ENCODE data around the gene LRP1B. TPM values are rescaled to one million over a fixed set of nuclear protein-coding genes. Genes with fewer than 3 reads are reported as not detected.

LRP1B gene
- total and polyA plus RNA-seq, 2 donors (not counting 1 experiment from before 2014, with no cell fraction given) = under 0.01 to 0.01 TPM

- H2AFZ ChIP-seq (ENCODE audit: low read length) = no peak overlapping the region
- H3K4me3 ChIP-seq (replicated peaks in 1 of 4; ENCODE audit: control extremely low read depth in 1 of 4, insufficient read depth in 1 of 4, low read depth in 3 of 4, low read length in 4 of 4) = no peak overlapping the region
- H3K27ac ChIP-seq (ENCODE audit: insufficient read depth, low read length) = no peak overlapping the region
- H3K79me2 ChIP-seq (ENCODE audit: control insufficient read depth, insufficient read depth, low read length) = no peaks in the 10 kb centered on the region
- H3K9ac ChIP-seq (ENCODE audit: insufficient read depth, low read length) = no peak overlapping the region
- H3K27me3 ChIP-seq (ENCODE audit: control insufficient read depth, insufficient read depth, low read length) = no peaks in the 10 kb centered on the region
- H3K4me1 ChIP-seq (ENCODE audit: control insufficient read depth, extremely low read depth, insufficient read depth, low read length) = no peaks in the 10 kb centered on the region
- H3K9me3 ChIP-seq (ENCODE audit: control insufficient read depth, insufficient read depth, low read depth, low read length) = no peaks in the 10 kb centered on the region
- TF ChIP-seq EZH2 (IDR thresholded peaks at IDR 0.05; ENCODE audit: low read length, missing control alignments) (no peak), CTCF (conservative IDR thresholded peaks at IDR 0.05 in 1 of 2, IDR thresholded peaks at IDR 0.05 in 1 of 2; ENCODE audit: low read depth in 1 of 2, low read length in 2 of 2) (no peak)
- no peaks in the 10 kb centered on the region for H3K36me3 ChIP-seq (ENCODE audit: control insufficient read depth, insufficient read depth, low read length)
- DNase-seq (ENCODE audit: low read depth in 2 of 2) = peak in 1 of 2 donors; percentile 9
- no peak overlapping the region for H3K4me2 ChIP-seq (ENCODE audit: extremely low read depth, insufficient read depth, low read length)
- no peaks in the 10 kb centered on the region for H4K20me1 ChIP-seq (ENCODE audit: control insufficient read depth, extremely low read depth, insufficient read depth, low read length)
Measured at GRCh38 chr2:141058556-141058955, 1072.3 kb downstream of the LRP1B start.

DNA sequence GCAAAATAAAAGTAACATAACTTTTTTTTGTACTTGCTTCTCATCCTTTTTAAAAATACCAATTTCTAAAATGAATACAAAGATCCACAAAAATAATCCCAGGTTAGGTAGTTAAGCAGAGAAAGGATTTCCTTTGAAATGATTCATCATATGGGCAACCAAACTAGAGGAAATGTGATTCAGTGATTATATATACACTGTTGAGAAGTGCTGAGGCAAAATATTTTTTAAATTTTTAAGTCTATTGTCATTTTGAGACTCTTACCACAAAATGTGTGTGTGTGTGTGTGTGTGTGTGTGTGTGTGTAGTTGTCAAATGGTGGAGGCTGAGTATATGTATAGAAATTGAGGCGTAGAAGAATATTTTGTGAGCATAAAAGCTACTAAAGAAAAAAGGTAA is 1075.3 kb downstream of the LRP1B start:
- DNase-seq (ENCODE audit: low read depth in 2 of 2) = peak; percentile 59 to 89
- H3K79me2 ChIP-seq (ENCODE audit: control insufficient read depth, insufficient read depth, low read length) = no peaks in the 10 kb centered on the region
- H3K4me3 ChIP-seq (replicated peaks in 1 of 4; ENCODE audit: control extremely low read depth in 1 of 4, insufficient read depth in 1 of 4, low read depth in 3 of 4, low read length in 4 of 4) = no peak overlapping the region
- TF ChIP-seq CTCF (conservative IDR thresholded peaks at IDR 0.05 in 1 of 2, IDR thresholded peaks at IDR 0.05 in 1 of 2; ENCODE audit: low read depth in 1 of 2, low read length in 2 of 2) = no peak
- TF ChIP-seq EZH2 (IDR thresholded peaks at IDR 0.05; ENCODE audit: low read length, missing control alignments) = no peak
- H2AFZ ChIP-seq (ENCODE audit: low read length) = no peak overlapping the region
- no peak overlapping the region for H3K4me2 ChIP-seq (ENCODE audit: extremely low read depth, insufficient read depth, low read length)
- no peak overlapping the region for H3K9ac ChIP-seq (ENCODE audit: insufficient read depth, low read length)
- no peak overlapping the region for H3K27ac ChIP-seq (ENCODE audit: insufficient read depth, low read length)
- H3K9me3 ChIP-seq (ENCODE audit: control insufficient read depth, insufficient read depth, low read depth, low read length) = no peaks in the 10 kb centered on the region
- H3K4me1 ChIP-seq (ENCODE audit: control insufficient read depth, extremely low read depth, insufficient read depth, low read length) = no peaks in the 10 kb centered on the region
- no peaks in the 10 kb centered on the region for H3K36me3 ChIP-seq (ENCODE audit: control insufficient read depth, insufficient read depth, low read length)
- H4K20me1 ChIP-seq (ENCODE audit: control insufficient read depth, extremely low read depth, insufficient read depth, low read length) = no peaks in the 10 kb centered on the region
- no peaks in the 10 kb centered on the region for H3K27me3 ChIP-seq (ENCODE audit: control insufficient read depth, insufficient read depth, low read length)

DNA sequence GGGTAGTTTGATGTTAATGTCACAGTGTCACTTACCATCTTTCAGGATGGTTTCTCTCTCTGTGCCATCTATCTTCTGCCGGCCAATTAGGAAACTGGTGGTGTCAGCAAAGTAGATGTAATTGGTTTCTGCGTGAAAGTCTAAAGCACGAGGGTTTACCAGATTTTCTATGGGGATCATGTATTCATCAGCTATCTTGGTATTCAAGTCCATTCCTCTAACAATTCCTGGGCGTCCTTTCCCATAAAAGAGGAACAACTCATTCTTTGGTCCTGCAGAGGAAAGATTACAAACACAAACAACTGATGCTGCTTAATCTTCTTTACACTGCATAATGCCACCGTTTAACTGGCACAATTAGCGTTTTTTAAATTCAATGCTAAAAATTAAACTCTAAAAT is 1081.9 kb downstream of the LRP1B start:
- Histone ChIP-seq H3K4me1 (ENCODE audit: control insufficient read depth, extremely low read depth, insufficient read depth, low read length) (no peaks in the 10 kb centered on the region), H3K27me3 (ENCODE audit: control insufficient read depth, insufficient read depth, low read length) (no peaks in the 10 kb centered on the region), H3K9me3 (ENCODE audit: control insufficient read depth, insufficient read depth, low read depth, low read length) (no peaks in the 10 kb centered on the region), H4K20me1 (ENCODE audit: control insufficient read depth, extremely low read depth, insufficient read depth, low read length) (no peaks in the 10 kb centered on the region), H3K79me2 (ENCODE audit: control insufficient read depth, insufficient read depth, low read length) (no peaks in the 10 kb centered on the region), H3K4me3 (replicated peaks in 1 of 4; ENCODE audit: control extremely low read depth in 1 of 4, insufficient read depth in 1 of 4, low read depth in 3 of 4, low read length in 4 of 4) (no peak overlapping the region), H3K27ac (ENCODE audit: insufficient read depth, low read length) (no peak overlapping the region), H3K4me2 (ENCODE audit: extremely low read depth, insufficient read depth, low read length) (no peak overlapping the region), H3K36me3 (ENCODE audit: control insufficient read depth, insufficient read depth, low read length) (no peaks in the 10 kb centered on the region), H2AFZ (ENCODE audit: low read length) (no peak overlapping the region), H3K9ac (ENCODE audit: insufficient read depth, low read length) (no peak overlapping the region)
- TF ChIP-seq CTCF (conservative IDR thresholded peaks at IDR 0.05 in 1 of 2, IDR thresholded peaks at IDR 0.05 in 1 of 2; ENCODE audit: low read depth in 1 of 2, low read length in 2 of 2) (no peak), EZH2 (IDR thresholded peaks at IDR 0.05; ENCODE audit: low read length, missing control alignments) (no peak)
- DNase-seq (ENCODE audit: low read depth in 2 of 2) = no peak

All from fibroblast of lung (primary cell).